GM23338 (cell line): ENCODE data around the gene TERB1. TPM values are rescaled to one million over a fixed set of nuclear protein-coding genes. Genes with fewer than 3 reads are reported as not detected.

ENCODE experiments used
- ATAC-seq: fragments of 200-7000 bp; cut with Tn5 transposase; 3 replicates; pipeline ENCODE4 v1.9.1; 2020
- DNase-seq: peaks from one replicate; pipeline ENCODE4 v3.0.0-alpha.2; 2015; ENCODE audit warnings: low spot score
- H2AFZ ChIP-seq: fragments of 200-600 bp; sonication (generic); 2 replicates; pipeline ENCODE4 v1.8.0; 2016; ENCODE audit warnings: antibody characterized with exemption, mild to moderate bottlenecking, moderate library complexity
- H3F3A ChIP-seq: fragments of 200-600 bp; sonication (generic); replicated peaks from 2 replicates; pipeline ENCODE4 v1.8.0; 2017; ENCODE audit warnings: antibody characterized with exemption, mixed run types, low read depth
- H3K27ac ChIP-seq: fragments of 200-600 bp; sonication (generic); 2 replicates; pipeline ENCODE4 v1.6.1; 2016; ENCODE audit warnings: low read depth
- H3K27me3 ChIP-seq: fragments of 200-600 bp; sonication (generic); 2 replicates; pipeline ENCODE4 v1.8.0; 2016; ENCODE audit warnings: mild to moderate bottlenecking, mixed run types, moderate library complexity; ENCODE audit not compliant: insufficient read depth
- H3K36me3 ChIP-seq: fragments of 200-600 bp; sonication (generic); 2 replicates; pipeline ENCODE4 v1.8.0; 2016; ENCODE audit warnings: mild to moderate bottlenecking; ENCODE audit not compliant: insufficient read depth
- H3K4me1 ChIP-seq: fragments of 200-600 bp; sonication (generic); 2 replicates; pipeline ENCODE4 v1.8.0; 2016; ENCODE audit warnings: mild to moderate bottlenecking, moderate library complexity; ENCODE audit not compliant: insufficient read depth
- H3K4me2 ChIP-seq: fragments of 200-600 bp; sonication (generic); 2 replicates; pipeline ENCODE4 v1.7.1; 2017; ENCODE audit warnings: mixed run types
- H3K4me3 ChIP-seq: fragments of 200-600 bp; sonication (generic); 2 replicates; pipeline ENCODE4 v1.6.1; 2016; ENCODE audit warnings: mixed run types
- H3K79me2 ChIP-seq: fragments of 200-600 bp; sonication (generic); replicated peaks from 2 replicates; pipeline ENCODE4 v1.8.0; 2017; ENCODE audit warnings: mild to moderate bottlenecking; ENCODE audit not compliant: insufficient read depth
- H3K9me2 ChIP-seq: fragments of 200-600 bp; sonication (generic); 2 replicates; pipeline ENCODE4 v1.8.0; 2017; ENCODE audit not compliant: insufficient read depth
- H4K20me1 ChIP-seq: fragments of 200-600 bp; sonication (generic); replicated peaks from 2 replicates; pipeline ENCODE4 v1.8.0; 2017; ENCODE audit warnings: mild to moderate bottlenecking; ENCODE audit not compliant: insufficient read depth
- H3K27ac Mint-ChIP-seq: 2 replicates; pipeline ENCODE4 v1.8.0; 2020; ENCODE audit warnings: inconsistent platforms, mild to moderate bottlenecking, moderate library complexity, mixed read lengths
- H3K27me3 Mint-ChIP-seq: 3 replicates; pipeline ENCODE4 v1.8.0; 2022; ENCODE audit warnings: low read depth, mild to moderate bottlenecking, moderate library complexity, mixed read lengths, inconsistent platforms; ENCODE audit not compliant: insufficient read depth, poor library complexity
- H3K36me3 Mint-ChIP-seq: 3 replicates; pipeline ENCODE4 v1.8.0; 2021; ENCODE audit warnings: low read depth, mild to moderate bottlenecking, inconsistent platforms, moderate library complexity, mixed read lengths
- H3K4me1 Mint-ChIP-seq: 3 replicates; pipeline ENCODE4 v1.8.0; 2020; ENCODE audit warnings: mild to moderate bottlenecking, inconsistent platforms, mixed read lengths
- H3K4me3 Mint-ChIP-seq: 3 replicates; pipeline ENCODE4 v1.8.0; 2021; ENCODE audit warnings: moderate library complexity, mild to moderate bottlenecking, inconsistent platforms, mixed read lengths
- H3K9me3 Mint-ChIP-seq: 3 replicates; pipeline ENCODE4 v1.8.0; 2020; ENCODE audit warnings: moderate library complexity, mild to moderate bottlenecking, inconsistent platforms, mixed read lengths
- CREB1 ChIP-seq: fragments of 250-450 bp; sonication (Bioruptor Pico); IDR thresholded peaks from 2 replicates; pipeline ENCODE4 v1.5.0; 2020; ENCODE audit warnings: low read depth, mild to moderate bottlenecking, moderate library complexity
- NANOG ChIP-seq: IDR thresholded peaks from 2 replicates; pipeline ENCODE4 v1.6.1; 2016; ENCODE audit warnings: antibody characterized with exemption, borderline replicate concordance
- POLR2AphosphoS5 ChIP-seq: IDR thresholded peaks from 2 replicates; pipeline ENCODE4 v1.6.1; 2016; ENCODE audit warnings: antibody characterized with exemption, low read depth
- polyA plus RNA-seq: library from polyadenylated mRNA; unstranded; fragments of >200 nt; fragmentation: Nextera tagmentation; extraction: Ambion mirVana; gene quantifications from 2 replicates; pipeline ENCODE4 v1.2.1, GENCODE V29; 2016
- total RNA-seq: library from RNA; depleted of rRNA; stranded (reverse); fragments of >200 nt; shearing (Covaris generic); gene quantifications from 2 replicates; pipeline ENCODE4 v1.2.3, GENCODE V29; 2014
- TF ChIP-seq, protein P1 (sequence below): IDR thresholded peaks from one replicate; pipeline ENCODE4 v1.6.1; 2018; ENCODE audit warnings: antibody characterized with exemption; ENCODE audit not compliant: unreplicated experiment
- TF ChIP-seq, protein P2 (sequence below), 2 experiments: fragments of 200-600 bp in 1 of 2; sonication (generic) in 1 of 2; conservative IDR thresholded peaks; 2 replicates each; pipeline versions ENCODE4 v1.5.1 to v1.6.1; 2016 to 2017; ENCODE audit warnings: antibody characterized with exemption in 2 of 2, low read depth in 2 of 2, mild to moderate bottlenecking in 2 of 2, moderate library complexity in 1 of 2
- TF ChIP-seq, protein P3 (sequence below): IDR thresholded peaks from 2 replicates; pipeline ENCODE4 v1.6.1; 2016; ENCODE audit warnings: antibody characterized with exemption

The TERB1 gene
- total and polyA plus RNA-seq, 2 experiments from 2014 or later: not detected

DNA sequence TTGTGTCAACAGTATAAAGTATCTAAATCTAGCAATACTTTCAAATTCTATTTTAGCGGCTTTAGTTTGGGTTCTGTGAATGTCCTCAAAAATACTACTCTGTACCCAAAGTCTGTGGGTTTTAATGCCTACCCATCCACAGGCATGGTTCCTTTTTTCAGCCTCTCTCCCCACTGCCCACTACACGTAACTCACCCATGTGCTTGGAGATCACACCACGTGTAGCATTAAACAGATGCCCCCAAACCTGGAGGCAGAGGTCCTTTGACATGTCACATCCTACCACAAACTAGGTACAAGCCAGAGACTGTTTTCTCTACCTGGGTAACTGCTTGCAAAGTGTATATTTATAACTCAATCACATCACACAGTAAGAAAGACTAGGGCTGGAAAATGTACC is 55.3 kb downstream of the TERB1 start (continued):
- TF ChIP-seq, protein P1, sequence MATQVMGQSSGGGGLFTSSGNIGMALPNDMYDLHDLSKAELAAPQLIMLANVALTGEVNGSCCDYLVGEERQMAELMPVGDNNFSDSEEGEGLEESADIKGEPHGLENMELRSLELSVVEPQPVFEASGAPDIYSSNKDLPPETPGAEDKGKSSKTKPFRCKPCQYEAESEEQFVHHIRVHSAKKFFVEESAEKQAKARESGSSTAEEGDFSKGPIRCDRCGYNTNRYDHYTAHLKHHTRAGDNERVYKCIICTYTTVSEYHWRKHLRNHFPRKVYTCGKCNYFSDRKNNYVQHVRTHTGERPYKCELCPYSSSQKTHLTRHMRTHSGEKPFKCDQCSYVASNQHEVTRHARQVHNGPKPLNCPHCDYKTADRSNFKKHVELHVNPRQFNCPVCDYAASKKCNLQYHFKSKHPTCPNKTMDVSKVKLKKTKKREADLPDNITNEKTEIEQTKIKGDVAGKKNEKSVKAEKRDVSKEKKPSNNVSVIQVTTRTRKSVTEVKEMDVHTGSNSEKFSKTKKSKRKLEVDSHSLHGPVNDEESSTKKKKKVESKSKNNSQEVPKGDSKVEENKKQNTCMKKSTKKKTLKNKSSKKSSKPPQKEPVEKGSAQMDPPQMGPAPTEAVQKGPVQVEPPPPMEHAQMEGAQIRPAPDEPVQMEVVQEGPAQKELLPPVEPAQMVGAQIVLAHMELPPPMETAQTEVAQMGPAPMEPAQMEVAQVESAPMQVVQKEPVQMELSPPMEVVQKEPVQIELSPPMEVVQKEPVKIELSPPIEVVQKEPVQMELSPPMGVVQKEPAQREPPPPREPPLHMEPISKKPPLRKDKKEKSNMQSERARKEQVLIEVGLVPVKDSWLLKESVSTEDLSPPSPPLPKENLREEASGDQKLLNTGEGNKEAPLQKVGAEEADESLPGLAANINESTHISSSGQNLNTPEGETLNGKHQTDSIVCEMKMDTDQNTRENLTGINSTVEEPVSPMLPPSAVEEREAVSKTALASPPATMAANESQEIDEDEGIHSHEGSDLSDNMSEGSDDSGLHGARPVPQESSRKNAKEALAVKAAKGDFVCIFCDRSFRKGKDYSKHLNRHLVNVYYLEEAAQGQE: no peak
- TF ChIP-seq NANOG (no peak), POLR2AphosphoS5 (no peak)
- TF ChIP-seq, protein P2, sequence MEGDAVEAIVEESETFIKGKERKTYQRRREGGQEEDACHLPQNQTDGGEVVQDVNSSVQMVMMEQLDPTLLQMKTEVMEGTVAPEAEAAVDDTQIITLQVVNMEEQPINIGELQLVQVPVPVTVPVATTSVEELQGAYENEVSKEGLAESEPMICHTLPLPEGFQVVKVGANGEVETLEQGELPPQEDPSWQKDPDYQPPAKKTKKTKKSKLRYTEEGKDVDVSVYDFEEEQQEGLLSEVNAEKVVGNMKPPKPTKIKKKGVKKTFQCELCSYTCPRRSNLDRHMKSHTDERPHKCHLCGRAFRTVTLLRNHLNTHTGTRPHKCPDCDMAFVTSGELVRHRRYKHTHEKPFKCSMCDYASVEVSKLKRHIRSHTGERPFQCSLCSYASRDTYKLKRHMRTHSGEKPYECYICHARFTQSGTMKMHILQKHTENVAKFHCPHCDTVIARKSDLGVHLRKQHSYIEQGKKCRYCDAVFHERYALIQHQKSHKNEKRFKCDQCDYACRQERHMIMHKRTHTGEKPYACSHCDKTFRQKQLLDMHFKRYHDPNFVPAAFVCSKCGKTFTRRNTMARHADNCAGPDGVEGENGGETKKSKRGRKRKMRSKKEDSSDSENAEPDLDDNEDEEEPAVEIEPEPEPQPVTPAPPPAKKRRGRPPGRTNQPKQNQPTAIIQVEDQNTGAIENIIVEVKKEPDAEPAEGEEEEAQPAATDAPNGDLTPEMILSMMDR (conservative IDR thresholded peaks at IDR 0.05; ENCODE audit: low read depth in 2 of 2): no peak

DNA sequence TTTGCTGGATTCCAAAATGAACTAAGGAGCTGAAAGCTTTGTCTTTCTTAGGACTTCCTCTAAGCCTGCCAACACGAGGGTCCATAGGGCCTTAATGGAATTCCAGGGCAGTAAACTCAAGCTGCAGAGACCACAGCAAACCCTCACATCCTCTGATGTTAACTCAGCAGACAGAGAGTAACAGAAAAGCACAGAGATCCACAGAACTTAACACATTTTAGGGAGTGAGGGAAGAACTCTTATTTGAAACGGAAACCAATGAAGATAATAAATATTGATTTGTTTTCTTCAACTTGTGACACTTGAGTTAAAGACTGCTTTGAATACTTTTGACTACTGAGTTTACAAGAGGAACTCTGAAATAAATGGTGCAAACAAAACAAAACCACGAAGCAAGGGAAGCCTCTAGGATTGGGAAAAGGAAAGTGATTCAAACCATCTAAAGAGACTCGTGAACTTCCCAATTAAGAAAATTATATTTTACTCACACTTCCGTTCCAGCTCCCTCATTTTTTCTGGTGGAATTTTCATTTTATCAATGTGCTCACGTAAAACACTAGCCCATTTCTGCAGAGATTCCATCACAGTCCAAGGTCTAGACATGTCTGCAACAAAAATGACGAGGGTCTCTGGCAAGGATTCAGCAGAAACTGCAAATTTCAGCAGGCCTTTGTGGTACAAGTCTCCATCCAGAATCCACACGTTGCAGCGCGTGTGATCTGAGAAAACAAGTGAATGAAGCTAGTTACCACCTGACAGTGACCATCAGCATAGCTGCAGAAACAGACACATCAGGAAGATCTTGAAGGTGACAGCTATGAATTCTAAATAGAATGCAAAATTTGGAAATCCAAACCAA is 59.2 kb downstream of the TERB1 start:
- Histone ChIP-seq H2AFZ (no peak overlapping the region), H3K36me3 (peaks cover 52% of the 10 kb centered on the region), H3K27me3 (no peaks in the 10 kb centered on the region), H3K27ac (peak overlapping the region; percentile 75), H4K20me1 (peaks cover 39% of the 10 kb centered on the region), H3K4me2 (no peak overlapping the region), H3K79me2 (peaks cover 90% of the 10 kb centered on the region), H3F3A (peaks cover 8% of the 10 kb centered on the region; the same call in 1 of the 2 replicates), H3K4me3 (no peak overlapping the region), H3K4me1 (peaks cover 13% of the 10 kb centered on the region), H3K9me2 (no peaks in the 10 kb centered on the region)
- TF ChIP-seq POLR2AphosphoS5: no peak
- TF ChIP-seq CREB1 (CRISPR knock-in tag): no peak
- TF ChIP-seq, protein P3, sequence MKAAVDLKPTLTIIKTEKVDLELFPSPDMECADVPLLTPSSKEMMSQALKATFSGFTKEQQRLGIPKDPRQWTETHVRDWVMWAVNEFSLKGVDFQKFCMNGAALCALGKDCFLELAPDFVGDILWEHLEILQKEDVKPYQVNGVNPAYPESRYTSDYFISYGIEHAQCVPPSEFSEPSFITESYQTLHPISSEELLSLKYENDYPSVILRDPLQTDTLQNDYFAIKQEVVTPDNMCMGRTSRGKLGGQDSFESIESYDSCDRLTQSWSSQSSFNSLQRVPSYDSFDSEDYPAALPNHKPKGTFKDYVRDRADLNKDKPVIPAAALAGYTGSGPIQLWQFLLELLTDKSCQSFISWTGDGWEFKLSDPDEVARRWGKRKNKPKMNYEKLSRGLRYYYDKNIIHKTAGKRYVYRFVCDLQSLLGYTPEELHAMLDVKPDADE: no peak
- TF ChIP-seq, protein P2 (conservative IDR thresholded peaks at IDR 0.05; ENCODE audit: low read depth in 2 of 2): no peak
- Mint-ChIP-seq H3K27me3 (no peaks in the 10 kb centered on the region), H3K4me1 (peaks cover 21% of the 10 kb centered on the region), H3K9me3 (no peaks in the 10 kb centered on the region), H3K36me3 (peaks cover 71% of the 10 kb centered on the region), H3K4me3 (no peak overlapping the region), H3K27ac (peak overlapping the region; percentile 37; the same call in 1 of the 2 replicates)
- ATAC-seq: no peak
- DNase-seq: no peak
